HG03108 (cell line): ENCODE measurements around the gene CDKN1C.

Experiments used
- ATAC-seq: cut with Tn5 transposase; IDR thresholded peaks from one replicate; pipeline ENCODE4 v1.9.1; 2021; ENCODE audit warnings: moderate library complexity; ENCODE audit not compliant: unreplicated experiment

The CDKN1C gene

DNA sequence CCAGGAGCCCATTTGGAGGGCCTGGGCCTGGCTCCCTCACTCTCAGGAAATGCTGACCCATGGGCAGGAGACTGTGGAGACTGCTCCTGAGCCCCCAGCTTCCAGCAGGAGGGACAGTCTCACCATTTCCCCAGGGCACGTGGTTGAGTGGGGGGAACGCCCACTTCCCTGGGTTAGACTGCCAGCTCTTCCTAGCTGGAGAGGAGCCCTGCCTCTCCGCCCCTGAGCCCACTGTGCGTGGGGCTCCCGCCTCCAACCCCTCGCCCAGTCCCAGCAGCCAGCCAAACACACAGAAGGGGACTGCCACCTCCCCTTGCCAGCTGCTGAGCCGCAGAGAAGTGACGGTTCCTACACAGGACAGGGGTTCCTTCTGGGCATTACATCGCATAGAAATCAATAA is 37.1 kb downstream of the CDKN1C start:
- no peak for ATAC-seq

DNA sequence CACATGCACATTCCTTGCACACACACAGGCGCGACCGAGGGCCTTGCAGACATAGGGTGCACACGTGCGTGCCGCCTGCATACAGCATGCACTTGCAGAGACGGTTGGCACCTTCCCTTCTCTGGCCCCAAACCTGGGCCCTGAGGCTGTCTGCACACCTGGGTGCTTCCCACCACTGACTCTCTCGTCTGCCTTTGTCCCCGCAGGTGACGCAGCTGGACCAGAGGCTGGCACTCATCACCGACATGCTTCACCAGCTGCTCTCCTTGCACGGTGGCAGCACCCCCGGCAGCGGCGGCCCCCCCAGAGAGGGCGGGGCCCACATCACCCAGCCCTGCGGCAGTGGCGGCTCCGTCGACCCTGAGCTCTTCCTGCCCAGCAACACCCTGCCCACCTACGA is 38.0 kb downstream of the CDKN1C start:
- no peak for ATAC-seq

DNA sequence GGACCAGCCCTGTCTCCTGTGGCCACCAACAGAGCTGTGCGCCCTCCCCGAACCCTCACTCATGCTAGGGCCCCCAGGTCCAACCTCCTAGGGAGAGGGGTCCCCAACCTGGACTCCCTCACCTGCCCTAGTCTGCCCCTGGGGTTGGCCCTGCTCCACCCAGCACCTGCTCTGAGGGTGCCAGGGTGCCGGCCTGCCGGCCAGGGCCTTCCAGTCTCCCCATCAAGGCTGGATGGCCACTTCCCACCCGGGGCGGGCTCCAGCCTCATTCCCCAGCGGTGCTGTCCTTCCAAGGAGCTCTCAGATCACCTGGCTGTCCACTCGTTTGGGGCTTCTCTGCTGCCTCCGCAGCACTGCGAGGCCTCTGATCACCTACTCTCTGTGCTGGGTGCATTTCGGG is 39.1 kb downstream of the CDKN1C start:
- no peak for ATAC-seq

DNA sequence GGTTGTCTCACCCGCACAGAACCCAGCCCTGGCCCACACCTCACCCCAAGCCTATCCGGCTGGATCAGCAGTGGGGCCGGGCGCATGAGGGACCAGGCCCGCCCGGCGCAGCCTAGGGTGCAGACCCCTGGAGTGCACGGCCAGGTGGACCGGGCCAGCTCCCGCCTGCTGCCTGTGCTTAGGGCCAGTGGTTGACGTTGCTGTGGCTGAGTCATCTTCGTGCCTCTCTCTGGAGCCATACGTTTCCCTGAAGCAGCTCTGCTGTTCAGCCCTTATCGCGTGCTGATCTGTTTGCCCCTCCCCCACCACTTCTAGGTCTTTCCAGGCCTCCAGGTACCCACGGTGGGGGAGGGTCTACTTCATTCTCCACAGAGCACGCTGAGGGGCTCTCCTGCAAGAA is 39.5 kb downstream of the CDKN1C start:
- ATAC-seq, result no peak

DNA sequence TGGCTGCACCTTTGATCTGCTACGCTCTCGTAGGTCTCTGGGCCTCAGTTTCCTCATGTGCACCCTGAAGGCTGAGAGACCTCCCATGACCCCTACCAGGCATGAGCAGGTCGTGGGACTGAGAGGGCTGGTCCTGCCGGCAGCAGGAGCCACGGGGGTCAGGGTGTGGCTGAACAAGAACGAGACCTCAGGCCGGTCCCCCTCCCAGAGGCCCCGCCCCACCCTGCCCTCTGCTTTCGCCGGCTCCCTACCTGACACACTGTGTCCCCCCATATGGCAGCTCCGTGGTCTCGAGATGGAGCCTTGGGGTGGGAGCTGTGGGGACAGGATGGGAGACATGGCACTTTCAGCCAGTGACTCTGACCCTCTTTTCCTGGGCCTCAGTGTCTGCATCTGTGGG is 40.6 kb downstream of the CDKN1C start:
- ATAC-seq, result no peak

DNA sequence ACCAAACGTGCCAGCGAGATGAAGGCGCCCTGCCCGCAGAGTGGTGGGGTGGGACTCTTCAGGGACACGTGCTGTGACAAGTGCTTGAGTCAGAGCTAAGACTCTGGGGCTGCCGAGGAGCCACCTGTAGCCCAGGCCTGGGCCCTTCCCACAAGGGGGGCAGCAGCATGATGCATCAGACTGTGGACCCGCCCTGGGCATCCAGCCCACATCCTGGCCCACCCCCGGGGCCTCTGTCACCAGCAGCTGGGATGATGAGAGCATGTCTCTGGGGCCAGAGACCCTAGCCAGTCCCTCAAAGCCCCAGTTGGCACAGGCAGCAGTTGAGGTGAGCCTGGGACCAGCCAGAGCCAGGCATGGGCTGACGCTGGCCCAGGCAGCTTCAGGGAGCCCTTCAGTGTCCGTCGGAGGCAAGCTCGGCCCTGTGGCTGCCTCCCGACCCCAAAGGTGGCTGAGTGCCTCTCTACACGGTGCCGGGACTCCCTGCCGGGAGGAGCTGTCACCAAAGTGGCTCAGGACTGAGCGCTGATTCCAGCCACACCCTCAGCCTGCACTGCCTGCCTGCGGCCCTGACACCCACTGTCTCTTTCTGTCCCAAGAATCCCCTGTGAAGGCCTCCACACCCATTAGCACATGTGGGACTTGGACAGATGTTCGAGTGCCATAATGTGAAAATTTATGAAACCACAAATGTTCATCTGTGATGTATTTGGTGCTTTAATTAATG is 41.3 kb downstream of the CDKN1C start:
- no peak for ATAC-seq

DNA sequence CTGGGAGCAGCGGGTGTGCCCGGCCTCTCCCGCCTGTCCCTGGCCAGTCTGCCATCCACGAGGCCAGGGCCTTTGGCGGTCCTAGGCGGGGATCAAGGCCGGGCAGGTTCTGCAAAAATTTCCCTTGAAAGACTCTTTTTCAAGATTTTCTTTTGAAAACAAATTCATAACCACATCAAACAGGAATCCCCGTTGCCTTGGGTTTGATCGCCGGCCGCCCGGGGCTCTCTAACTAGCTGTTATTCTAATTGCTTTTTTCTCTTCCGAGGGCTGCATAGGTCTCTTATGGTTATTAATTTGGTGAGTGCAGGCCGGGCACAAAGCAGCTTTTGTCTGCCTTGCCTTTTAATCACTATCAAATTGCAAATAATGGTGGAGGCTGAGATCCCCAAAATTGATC is 42.0 kb downstream of the CDKN1C start:
- ATAC-seq, result no peak

DNA sequence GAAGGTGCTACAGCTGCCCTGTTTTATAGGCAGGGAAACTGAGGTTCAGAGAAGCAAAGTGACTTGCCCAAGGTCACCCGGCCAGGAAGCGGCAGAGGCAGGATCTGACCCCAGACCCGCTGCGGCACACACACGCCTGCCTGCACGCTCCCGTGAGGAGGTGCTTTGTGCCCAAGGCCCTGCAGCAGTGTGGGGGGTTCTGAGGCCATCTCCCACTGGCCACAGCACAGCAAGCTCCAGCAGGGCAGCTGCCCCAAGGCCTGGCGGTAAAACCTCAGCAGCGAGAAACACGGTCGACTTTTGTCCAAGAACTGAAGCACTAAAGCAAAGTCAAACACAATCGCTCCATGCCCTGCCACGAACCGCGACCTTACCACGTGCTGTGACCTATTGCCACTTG is 42.7 kb downstream of the CDKN1C start:
- ATAC-seq, result no peak

DNA sequence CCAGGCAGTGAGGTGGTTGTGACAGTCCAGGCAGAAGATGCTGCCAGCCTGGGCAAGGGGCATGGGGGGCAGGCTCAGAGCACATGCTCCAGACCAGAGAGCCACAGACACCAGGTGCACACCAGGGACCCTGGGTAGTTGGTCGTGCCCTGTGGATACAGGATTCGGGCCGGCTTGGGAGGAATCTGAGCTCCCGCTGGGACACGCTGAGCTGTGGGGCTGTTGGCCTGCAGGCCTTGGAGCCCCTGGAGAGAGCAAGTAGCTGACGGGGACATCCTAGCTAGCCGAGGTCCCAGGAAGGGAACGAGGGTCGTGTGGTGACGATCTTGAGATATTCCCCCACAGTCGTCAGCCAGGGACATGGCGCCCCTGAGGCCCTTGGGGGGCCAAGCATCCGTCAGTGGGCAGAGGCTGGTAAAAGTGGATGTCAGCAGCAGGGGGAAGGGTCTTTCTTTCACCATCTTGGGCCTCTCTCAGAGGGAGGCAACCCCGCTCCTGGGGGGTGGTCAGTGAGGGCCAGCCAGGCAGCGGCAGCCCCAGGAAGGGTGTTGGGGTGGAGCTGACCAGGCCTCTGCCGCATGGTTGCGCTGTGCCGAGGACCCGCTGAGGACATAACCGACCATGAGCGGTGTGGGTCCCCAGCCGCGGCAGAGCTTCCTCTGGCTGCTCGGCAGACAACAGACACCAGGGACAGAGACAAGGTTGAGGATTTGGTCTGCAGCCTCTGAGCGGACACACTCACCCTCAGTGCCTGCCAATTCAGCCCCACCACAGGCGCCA is 44.0 kb downstream of the CDKN1C start:
- no peak for ATAC-seq

DNA sequence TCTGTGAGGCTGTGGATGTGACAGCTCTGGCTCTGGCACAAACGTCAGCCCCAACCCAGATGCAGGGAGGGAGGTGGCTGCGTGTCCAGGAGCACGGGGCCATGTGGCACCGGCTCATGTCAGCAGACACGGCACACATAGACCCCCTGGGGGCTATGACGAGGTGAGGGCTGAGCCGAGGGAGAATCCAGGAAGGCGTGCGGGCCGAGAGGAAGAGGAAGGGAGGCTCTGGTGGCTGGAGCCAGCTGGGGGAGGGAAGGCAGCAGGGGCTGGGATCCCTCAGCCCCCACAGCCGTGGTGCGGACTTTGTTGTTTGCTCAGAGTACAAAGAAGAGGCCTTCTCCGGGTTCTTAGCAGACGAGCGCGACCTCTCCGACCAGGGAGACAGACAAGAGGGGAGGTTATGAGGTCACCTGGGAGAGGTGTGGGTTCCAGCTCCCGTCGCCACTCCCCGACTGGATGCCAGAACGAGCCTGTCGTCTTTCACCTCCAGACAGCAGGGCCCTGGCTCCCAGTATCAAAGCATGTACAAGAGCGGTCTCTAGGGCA is 46.1 kb downstream of the CDKN1C start:
- ATAC-seq, result no peak

DNA sequence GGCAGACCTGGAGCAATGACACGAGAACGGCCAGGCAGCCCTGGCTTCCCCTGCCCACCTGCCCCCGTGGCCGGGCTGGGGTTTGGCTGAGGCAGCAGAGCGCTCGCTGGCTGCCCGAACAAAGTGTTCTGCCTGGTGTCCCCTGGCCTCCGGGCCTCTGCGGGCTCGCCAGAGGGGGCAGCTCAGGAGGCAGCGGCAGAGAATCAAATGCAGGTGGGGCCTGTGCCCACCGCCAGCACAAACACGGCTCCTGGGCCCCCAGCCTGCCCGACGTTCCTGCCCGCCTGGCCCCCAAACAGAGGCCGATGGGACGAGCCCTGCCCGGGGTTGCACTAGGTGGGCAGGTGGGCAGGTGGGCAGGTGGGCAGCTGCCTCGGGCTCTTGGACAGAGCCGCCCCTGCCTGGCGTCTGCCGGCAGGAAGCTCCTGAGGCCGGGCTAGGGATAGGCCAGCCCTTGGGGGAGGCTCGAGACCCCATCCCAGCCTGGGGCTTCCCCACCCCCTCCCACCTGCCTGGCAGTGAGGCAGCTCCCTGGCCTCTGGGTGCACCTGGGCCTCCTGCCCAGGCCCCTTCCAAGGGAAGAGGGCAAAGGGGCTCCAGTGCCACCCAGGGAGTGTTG is 46.8 kb downstream of the CDKN1C start:
- ATAC-seq, result no peak

DNA sequence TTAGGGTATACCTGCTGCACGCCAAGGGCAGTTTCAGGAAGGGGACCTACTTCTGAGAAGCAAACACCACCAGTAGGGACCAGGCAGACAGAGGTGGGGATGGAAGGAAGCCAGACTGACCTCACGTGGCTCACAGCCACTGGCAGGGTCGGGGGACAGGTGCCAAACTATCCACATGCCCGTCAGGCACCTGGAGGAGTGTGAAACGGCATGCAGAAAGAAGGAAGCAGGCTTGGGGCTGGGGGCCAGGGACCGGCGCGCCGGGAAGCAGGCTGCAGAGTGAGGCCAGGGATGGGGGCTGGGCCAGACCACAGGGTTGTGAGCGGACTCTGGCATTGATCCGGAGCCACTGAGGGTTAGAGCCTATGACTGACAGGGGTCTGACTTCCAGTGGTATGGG is 47.5 kb downstream of the CDKN1C start:
- ATAC-seq, result no peak

DNA sequence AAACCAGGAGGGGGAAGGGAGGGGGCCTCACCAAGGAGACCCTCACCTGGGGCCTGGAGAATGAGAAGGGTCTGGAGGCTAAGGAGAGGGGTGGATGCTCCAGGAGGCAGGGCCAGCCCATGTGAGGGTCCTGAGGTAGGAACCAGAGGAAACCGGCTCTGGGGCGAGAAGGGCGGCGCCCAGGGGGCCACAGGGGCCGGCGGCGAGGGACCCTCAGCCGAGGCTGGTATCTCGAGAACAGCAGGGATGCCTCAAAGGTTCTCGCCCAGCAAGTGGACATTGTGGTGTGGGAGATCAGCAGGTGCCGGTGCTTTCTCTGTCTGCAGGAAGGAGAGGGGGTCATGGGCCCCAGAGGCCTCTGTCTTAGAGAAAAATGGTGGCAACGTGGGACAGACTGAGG is 47.9 kb downstream of the CDKN1C start:
- no peak for ATAC-seq

DNA sequence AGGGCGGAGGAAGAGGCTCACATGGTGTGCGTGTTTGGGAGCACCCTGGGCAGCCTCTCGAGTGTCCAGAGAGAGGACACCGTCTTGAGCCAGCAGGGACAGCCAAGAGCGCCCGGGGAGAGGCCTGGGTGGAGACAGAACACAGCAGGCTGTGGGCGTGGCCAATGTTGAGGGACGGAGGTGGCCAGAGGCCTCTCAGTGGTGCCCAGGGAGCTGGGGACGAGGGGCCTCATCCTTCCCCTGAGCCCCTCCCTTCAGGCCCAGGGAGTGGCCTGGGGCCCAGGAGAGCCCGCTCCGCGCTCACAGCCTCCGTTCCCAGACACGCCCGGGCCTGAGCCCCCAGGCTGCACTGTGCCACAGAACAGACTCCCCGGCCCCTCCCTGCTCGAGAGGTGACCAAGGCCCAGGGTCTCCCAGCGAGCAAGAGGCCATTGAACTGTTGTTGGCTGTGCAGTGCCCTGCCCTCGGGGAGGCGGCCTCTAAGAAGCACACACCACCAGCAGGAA is 48.4 kb downstream of the CDKN1C start:
- ATAC-seq, result no peak

DNA sequence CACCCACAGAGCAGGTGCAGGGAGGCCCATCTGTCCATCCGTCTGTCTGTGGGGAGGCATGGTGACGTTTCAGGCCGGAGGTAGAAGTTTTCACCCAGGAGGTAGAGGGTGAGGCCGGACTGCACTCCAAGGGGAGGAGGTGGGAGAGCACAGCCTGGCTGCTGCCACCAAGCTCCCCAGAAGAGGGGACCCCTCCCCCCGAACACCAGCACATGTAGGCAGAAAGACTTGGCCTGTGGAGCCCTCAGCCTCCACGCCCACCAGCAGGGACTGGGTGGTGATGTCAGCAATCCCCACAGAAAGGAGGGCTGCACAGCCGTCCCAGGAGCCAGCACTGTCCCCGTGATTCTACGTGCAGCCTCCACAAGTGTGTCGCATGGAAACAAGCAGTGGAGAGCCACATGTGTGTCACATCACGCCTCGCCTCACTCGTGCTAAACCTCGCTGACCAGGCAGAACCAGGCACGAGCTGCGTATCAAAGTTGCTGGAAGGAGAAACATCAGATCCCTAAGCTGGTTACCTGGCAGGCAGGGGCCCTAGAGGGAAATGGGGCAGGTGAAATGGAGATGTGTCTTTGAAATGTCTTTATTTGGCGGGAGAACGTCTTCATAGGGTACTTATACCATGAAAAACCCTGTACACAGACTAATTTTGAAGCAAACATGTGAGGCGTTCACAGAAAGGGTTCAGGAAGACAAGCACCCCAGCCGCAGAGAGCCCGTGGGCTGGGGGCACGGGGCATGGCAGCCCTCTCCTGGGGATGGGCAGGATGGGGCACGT is 49.1 kb downstream of the CDKN1C start:
- ATAC-seq, result no peak

DNA sequence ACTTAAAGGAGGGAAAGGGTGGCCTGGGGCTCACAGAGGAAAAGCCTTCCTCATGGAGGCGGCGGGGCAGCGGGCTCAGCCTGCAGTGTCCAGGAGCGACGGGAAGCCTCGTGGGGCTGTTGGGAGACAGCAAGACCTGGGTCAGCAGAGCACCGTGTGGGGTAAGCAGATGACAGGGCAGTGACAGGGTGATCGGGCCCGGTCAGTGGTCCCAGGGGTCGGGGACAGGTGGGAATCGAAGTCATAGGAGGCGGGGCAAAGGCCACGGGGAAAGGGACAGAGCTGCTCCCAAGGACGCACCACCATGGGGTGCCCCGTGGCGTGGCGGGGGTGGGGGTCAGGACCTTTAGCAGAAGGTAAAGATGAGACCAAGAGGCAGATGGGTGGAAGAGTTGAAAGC is 49.8 kb downstream of the CDKN1C start:
- ATAC-seq, result no peak

DNA sequence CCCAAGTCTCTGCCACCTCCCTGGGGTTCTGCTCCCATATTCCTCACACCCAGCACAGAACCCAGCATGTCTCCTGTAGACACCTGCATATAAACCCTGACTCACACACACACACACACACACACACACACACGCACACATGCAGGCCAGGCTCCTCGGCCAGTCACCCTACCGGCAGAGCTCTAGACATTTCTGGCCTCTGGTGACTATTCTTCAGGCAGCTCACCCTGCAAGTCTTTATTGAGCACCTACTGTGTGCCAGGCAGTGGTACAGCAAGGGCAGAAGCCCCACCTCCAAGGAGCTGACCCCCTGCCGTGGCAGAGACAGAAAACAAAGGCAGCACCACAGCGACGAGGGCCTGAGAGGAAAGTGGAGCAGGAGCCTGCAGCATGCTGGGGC is 50.3 kb downstream of the CDKN1C start:
- no peak for ATAC-seq

DNA sequence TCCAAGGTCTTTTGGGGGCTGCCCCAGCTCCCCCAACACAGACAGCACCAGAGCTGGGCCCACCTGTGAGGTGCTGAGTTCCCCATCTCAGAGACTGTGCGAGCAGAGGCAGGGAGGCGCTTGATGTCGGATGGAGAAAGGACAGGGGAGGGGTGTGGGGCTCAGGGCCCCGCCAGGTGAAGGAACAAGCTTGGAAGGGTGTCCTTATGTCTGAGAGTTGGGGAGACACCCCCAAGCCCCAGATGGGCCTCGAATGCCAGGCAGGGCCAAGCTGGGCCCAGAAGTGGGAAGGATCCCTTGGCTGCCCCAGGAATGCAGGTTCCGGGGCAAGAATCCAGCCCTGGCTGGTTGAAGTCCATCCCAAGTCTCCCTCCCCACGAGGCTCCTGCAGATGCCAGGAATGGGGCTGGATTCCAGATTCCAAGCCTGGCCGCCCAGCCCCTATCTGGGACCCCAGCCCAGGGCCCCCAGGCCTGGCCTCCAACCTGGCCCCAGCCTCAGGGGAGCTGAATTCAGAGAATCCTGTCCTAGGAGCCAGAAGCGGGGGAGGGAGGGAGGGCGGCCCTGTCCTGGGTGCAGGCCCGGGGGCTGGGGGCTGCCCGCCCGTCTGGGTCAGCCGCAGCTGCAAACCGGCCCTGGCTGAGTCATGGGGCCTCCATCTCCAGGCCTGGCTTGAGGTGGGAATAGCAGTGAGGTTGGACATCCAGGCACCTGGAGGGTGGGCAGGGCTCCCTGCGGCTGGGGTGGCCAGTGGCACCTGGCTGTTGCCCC is 50.9 kb downstream of the CDKN1C start:
- ATAC-seq, result no peak

DNA sequence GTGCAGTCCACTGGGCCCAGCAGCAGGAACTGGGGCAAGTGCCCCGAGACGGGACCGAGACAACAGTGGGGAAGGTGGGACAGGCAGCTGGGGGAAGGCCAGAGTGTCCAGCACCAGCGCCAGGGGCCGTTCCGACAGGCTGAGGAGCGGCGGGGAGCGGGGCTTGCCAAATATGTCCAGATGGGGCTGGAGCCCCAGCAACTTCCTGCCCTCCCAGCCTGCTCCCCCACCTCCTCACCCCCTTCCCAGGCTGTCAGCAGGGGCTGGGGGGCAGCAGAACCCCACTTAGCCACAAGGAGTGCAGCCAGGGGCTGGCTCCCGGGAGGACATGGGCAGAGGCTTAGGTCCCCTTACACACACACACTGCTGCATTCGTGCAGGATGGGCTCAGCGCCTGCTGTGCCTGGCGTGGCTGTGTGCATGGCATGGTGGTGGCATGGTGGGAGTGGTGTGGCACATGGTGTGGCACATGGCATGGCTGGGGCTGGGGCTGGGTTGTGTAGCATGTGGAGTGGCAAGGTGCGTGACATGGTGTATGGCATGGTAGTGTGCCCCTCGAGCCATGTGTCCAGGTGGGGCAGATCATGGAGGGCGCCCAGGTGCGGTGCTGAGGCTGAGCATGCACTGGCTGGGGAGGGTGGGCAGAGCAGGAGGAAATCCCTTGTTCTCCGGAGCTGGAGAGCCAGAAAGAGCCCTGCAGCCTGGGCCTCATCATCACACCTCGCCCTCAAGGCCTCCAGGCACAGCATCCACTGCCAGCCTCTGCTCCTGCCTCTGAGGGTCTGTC is 51.7 kb downstream of the CDKN1C start:
- ATAC-seq, result no peak
